Measurements from ENCODE around the gene PSMC4. TPM values are rescaled to one million over a fixed set of nuclear protein-coding genes. Genes with fewer than 3 reads are reported as not detected.

Gene PSMC4
- total RNA-seq, 1 experiment from 2014 or later = 105 TPM

GRCh38 chr19:39942366-39942730 lies 28.6 kb upstream of the PSMC4 start:
- intact Hi-C loops (cut with micrococcal nuclease) = no loop called here
- no peak for DNase-seq (ENCODE audit: unreplicated experiment)
- ChIA-PET POLR2A (no interaction called here), CTCF (interaction anchor here (1.2 kb wide), 1 partner anchor 28 kb away, joined by 3 read pairs; the partner anchor contains the start of gene PSMC4)
- Mint-ChIP-seq H3K4me1 (ENCODE audit: insufficient read depth, unreplicated experiment) (no peaks in the 10 kb centered on the region), H3K27me3 (ENCODE audit: insufficient read depth, unreplicated experiment) (peaks cover 24% of the 10 kb centered on the region), H3K27ac (ENCODE audit: low read depth, unreplicated experiment) (no peak overlapping the region), H3K36me3 (ENCODE audit: insufficient read depth, unreplicated experiment) (no peaks in the 10 kb centered on the region), H3K4me3 (ENCODE audit: unreplicated experiment) (no peak overlapping the region), H3K9me3 (ENCODE audit: unreplicated experiment) (no peaks in the 10 kb centered on the region)
- TF ChIP-seq CTCF (IDR thresholded peaks at IDR 0.05; ENCODE audit: unreplicated experiment) = no peak
- BruUV-seq (replicated peaks) = no TSS peak

GRCh38 chr19:39943586-39943985 lies 27.4 kb upstream of the PSMC4 start:
- BruUV-seq (replicated peaks) = no TSS peak
- Mint-ChIP-seq H3K27ac (ENCODE audit: low read depth, unreplicated experiment) (no peak overlapping the region), H3K4me3 (ENCODE audit: unreplicated experiment) (no peak overlapping the region), H3K4me1 (ENCODE audit: insufficient read depth, unreplicated experiment) (no peaks in the 10 kb centered on the region), H3K36me3 (ENCODE audit: insufficient read depth, unreplicated experiment) (no peaks in the 10 kb centered on the region), H3K9me3 (ENCODE audit: unreplicated experiment) (no peaks in the 10 kb centered on the region), H3K27me3 (ENCODE audit: insufficient read depth, unreplicated experiment) (peaks cover 24% of the 10 kb centered on the region)
- no peak for TF ChIP-seq CTCF (IDR thresholded peaks at IDR 0.05; ENCODE audit: unreplicated experiment)
- intact Hi-C loops (cut with micrococcal nuclease) = no loop called here
- ChIA-PET CTCF (no interaction called here), POLR2A (no interaction called here)
- no peak for DNase-seq (ENCODE audit: unreplicated experiment)

- H3K27me3 Mint-ChIP-seq (ENCODE audit: insufficient read depth, unreplicated experiment) = no peaks in the 10 kb centered on the region
- ChIA-PET POLR2A (interaction anchor here (0.6 kb wide), 1 partner anchor 228 kb away, joined by 3 read pairs; no protein-coding TSS in a partner anchor), CTCF (interaction anchor here (0.6 to 0.7 kb wide), 2 partner anchors 22 to 39 kb away, joined by 3 read pairs; no protein-coding TSS in a partner anchor)
- intact Hi-C loops (cut with micrococcal nuclease) = no loop called here
- no peaks in the 10 kb centered on the region for H3K4me1 Mint-ChIP-seq (ENCODE audit: insufficient read depth, unreplicated experiment)
- TF ChIP-seq CTCF (IDR thresholded peaks at IDR 0.05; ENCODE audit: unreplicated experiment) = no peak
- no peak overlapping the region for H3K4me3 Mint-ChIP-seq (ENCODE audit: unreplicated experiment)
- H3K9me3 Mint-ChIP-seq (ENCODE audit: unreplicated experiment) = no peaks in the 10 kb centered on the region
- H3K27ac Mint-ChIP-seq (ENCODE audit: low read depth, unreplicated experiment) = no peak overlapping the region
- no peaks in the 10 kb centered on the region for H3K36me3 Mint-ChIP-seq (ENCODE audit: insufficient read depth, unreplicated experiment)
- BruUV-seq (replicated peaks) = no TSS peak
- DNase-seq (ENCODE audit: unreplicated experiment) = peak; percentile 38
These were observed 24.4 kb upstream of the PSMC4 start for GRCh38 chr19:39946532-39946931.

GRCh38 chr19:39949026-39949747 lies 21.8 kb upstream of the PSMC4 start:
- POLR2A ChIA-PET = interaction anchor here (1.6 kb wide), 1 partner anchor 22 kb away, joined by 4 read pairs; the partner anchor contains the start of gene PSMC4
- no peaks in the 10 kb centered on the region for H3K4me1 Mint-ChIP-seq (ENCODE audit: insufficient read depth, unreplicated experiment)
- BruUV-seq (replicated peaks) = no TSS peak
- TF ChIP-seq CTCF (IDR thresholded peaks at IDR 0.05; ENCODE audit: unreplicated experiment) = no peak
- H3K27me3 Mint-ChIP-seq (ENCODE audit: insufficient read depth, unreplicated experiment) = no peaks in the 10 kb centered on the region
- no peak overlapping the region for H3K27ac Mint-ChIP-seq (ENCODE audit: low read depth, unreplicated experiment)
- H3K4me3 Mint-ChIP-seq (ENCODE audit: unreplicated experiment) = no peak overlapping the region
- H3K36me3 Mint-ChIP-seq (ENCODE audit: insufficient read depth, unreplicated experiment) = no peaks in the 10 kb centered on the region
- no peak for DNase-seq (ENCODE audit: unreplicated experiment)
- no peaks in the 10 kb centered on the region for H3K9me3 Mint-ChIP-seq (ENCODE audit: unreplicated experiment)
- CTCF ChIA-PET = interaction anchor here (1.3 kb wide), 1 partner anchor 22 kb away, joined by 4 read pairs; the partner anchor contains the start of gene PSMC4
- intact Hi-C loops (cut with micrococcal nuclease) = no loop called here
